Lung (tissue), 12 donors: ENCODE measurements around the gene RIBC2. TPM values are rescaled to one million over a fixed set of nuclear protein-coding genes. Genes with fewer than 3 reads are reported as not detected.

Source experiments
- ATAC-seq: fragments of 200-7000 bp; cut with Tn5 transposase; one replicate; pipeline ENCODE4 v1.9.1; 2020; ENCODE audit warnings: moderate number of reproducible peaks; ENCODE audit not compliant: insufficient read depth, low FRiP score
- DNase-seq, 3 donors: peaks; one replicate each; pipeline ENCODE4 v3.0.0-alpha.2; 2013 to 2017
- H3K27ac ChIP-seq, 2 donors: one replicate each; pipeline ENCODE4 v1.5.1; 2013; ENCODE audit warnings: mild to moderate bottlenecking in 2 of 2, moderate library complexity in 2 of 2, control low read depth in 1 of 2, inconsistent platforms in 1 of 2, low read depth in 1 of 2, low read length in 1 of 2
- H3K27me3 ChIP-seq, 3 donors: one replicate each; pipeline ENCODE4 v1.5.1; 2013; ENCODE audit warnings: low read length in 2 of 3; ENCODE audit not compliant: control insufficient read depth in 3 of 3, insufficient read depth in 3 of 3
- H3K36me3 ChIP-seq, 4 donors: one replicate each; pipeline ENCODE4 v1.5.1; 2013; ENCODE audit warnings: low read length in 4 of 4, mild to moderate bottlenecking in 1 of 4, moderate library complexity in 1 of 4; ENCODE audit not compliant: control insufficient read depth in 4 of 4, insufficient read depth in 4 of 4
- H3K4me1 ChIP-seq, 5 donors: one replicate each; pipeline ENCODE4 v1.5.1; 2013; ENCODE audit warnings: low read length in 5 of 5, mild to moderate bottlenecking in 2 of 5, moderate library complexity in 1 of 5; ENCODE audit not compliant: control insufficient read depth in 5 of 5, insufficient read depth in 5 of 5
- H3K4me3 ChIP-seq: one replicate; pipeline ENCODE4 v1.5.1; 2013; ENCODE audit warnings: mild to moderate bottlenecking, control low read depth, moderate library complexity
- H3K9ac ChIP-seq, 2 donors: one replicate each; pipeline ENCODE4 v1.5.1; 2013; ENCODE audit warnings: low read length in 2 of 2, control low read depth in 1 of 2; ENCODE audit not compliant: insufficient read depth in 1 of 2
- H3K9me3 ChIP-seq, 4 donors: one replicate each; pipeline ENCODE4 v1.5.1; 2013; ENCODE audit warnings: low read length in 3 of 4, mild to moderate bottlenecking in 1 of 4, moderate library complexity in 1 of 4; ENCODE audit not compliant: control insufficient read depth in 4 of 4, insufficient read depth in 3 of 4
- WGBS, 2 donors: extraction: QIAGEN DNeasy Blood & Tissue Kit; methylation state at CpG; one replicate each; pipeline ENCODE4 v1.1.7; 2013; 5-methylcytosine and 5-hydroxymethylcytosine counted together
- polyA plus RNA-seq, 2 donors: library from polyadenylated mRNA; stranded (reverse); fragments of 200-250 nt; gene quantifications; one replicate each; pipeline ENCODE4 v1.2.1, GENCODE V29; 2013
- total RNA-seq, 2 donors: library from RNA; depleted of rRNA in 1 of 2; stranded (reverse); fragments of >200 nt in 1 of 2; gene quantifications; one replicate each; pipeline ENCODE4 v1.2.1, GENCODE V29; 2014 to 2021
- TF ChIP-seq, protein P1 (sequence below): IDR thresholded peaks from 2 replicates; pipeline ENCODE4 v1.5.1; 2012; ENCODE audit warnings: mild to moderate bottlenecking; ENCODE audit errors: control extremely low read depth, extremely low read depth
- donor health status: control.
- donor health status: control.
- donor health status: Bipolar disorder and iron deficiency.
- donor health status: healthy.
- donor health status: DM: yes; HTN: yes; CAD: no.

RIBC2 gene
- total and polyA plus RNA-seq, 4 donors: 2.8 to 8.1 (median 5.7) TPM

DNA sequence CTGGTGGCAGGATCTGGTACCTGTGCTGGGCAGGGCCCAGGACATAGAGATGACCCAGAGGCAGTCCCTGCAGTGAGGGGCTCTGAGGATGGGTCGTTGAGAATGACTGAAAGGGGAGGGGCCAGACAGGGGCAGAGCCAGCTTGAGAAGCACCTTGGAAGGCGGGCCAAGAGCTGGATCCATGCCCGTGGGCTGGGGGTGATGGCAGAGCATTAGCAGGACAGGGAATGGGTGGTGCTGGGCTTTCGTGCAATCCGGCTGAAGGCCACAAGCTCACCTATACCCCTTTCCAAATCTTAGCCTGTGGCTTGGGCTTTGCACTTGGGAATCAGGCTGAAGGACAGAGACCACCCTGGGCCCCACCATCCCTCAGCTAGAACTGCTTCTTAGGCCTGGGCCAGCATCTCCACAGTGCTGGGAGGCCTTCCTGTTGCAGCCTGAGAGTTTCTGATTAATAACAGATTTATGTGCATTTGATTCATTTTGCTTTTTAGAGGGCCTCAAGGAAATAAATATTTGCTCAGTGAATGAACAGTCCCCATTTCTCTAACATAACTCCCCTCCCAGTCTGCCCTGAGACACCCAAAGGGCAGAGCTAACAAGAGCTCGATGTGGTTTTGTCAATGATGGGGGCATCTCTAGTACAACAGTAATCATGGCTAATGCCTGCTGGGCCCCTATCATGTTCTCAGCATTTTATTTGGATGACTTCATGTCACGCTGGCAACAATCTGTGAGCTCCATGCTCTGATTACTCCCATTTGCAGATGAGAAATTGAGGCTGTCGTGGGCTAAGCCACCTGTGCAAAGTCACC is 39.3 kb downstream of the RIBC2 start:
- ATAC-seq: no peak

DNA sequence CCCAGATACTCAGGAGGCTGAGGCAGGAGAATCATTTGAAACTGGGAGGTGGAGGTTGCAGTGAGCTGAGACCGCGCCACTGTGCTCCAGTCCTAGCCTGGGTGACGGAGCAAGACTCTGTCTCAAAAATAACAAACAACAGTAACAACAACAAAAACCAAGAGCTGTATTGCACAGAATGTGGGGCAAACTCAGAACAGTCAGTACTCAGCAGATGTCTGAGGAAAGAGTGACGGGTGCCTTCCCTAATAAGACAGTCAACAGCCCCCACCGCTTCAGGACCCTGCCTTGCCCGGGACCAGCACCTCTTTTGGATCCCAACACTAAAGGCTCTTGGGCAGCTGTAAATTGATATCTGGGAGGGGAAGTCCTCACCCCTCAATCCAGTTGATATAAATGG is 40.3 kb downstream of the RIBC2 start:
- Histone ChIP-seq H3K9ac (no peak overlapping the region), H3K27me3 (no peaks in the 10 kb centered on the region), H3K27ac (no peak overlapping the region), H3K36me3 (no peaks in the 10 kb centered on the region), H3K4me1 (peaks cover 0 to 43% (median 5%) of the 10 kb centered on the region in 5 donors), H3K4me3 (no peak overlapping the region), H3K9me3 (no peaks in the 10 kb centered on the region)
- DNase-seq (no peak), ATAC-seq (no peak)
- 93 to 94% methylated on average over 6 of the region's 6 CpGs for WGBS, 2 donors
- TF ChIP-seq, protein P1, sequence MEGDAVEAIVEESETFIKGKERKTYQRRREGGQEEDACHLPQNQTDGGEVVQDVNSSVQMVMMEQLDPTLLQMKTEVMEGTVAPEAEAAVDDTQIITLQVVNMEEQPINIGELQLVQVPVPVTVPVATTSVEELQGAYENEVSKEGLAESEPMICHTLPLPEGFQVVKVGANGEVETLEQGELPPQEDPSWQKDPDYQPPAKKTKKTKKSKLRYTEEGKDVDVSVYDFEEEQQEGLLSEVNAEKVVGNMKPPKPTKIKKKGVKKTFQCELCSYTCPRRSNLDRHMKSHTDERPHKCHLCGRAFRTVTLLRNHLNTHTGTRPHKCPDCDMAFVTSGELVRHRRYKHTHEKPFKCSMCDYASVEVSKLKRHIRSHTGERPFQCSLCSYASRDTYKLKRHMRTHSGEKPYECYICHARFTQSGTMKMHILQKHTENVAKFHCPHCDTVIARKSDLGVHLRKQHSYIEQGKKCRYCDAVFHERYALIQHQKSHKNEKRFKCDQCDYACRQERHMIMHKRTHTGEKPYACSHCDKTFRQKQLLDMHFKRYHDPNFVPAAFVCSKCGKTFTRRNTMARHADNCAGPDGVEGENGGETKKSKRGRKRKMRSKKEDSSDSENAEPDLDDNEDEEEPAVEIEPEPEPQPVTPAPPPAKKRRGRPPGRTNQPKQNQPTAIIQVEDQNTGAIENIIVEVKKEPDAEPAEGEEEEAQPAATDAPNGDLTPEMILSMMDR: no peak

More for the DNA sequence above, 39.3 kb downstream of the RIBC2 start:
- Histone ChIP-seq H3K27ac (peak overlapping the region in 1 of 2 donors; percentile 15), H3K4me1 (peaks cover 0 to 47% (median 9%) of the 10 kb centered on the region in 5 donors), H3K4me3 (no peak overlapping the region), H3K9ac (no peak overlapping the region), H3K27me3 (no peaks in the 10 kb centered on the region), H3K36me3 (no peaks in the 10 kb centered on the region), H3K9me3 (no peaks in the 10 kb centered on the region)
- WGBS, 2 donors: 67 to 76% methylated on average over 8 of the region's 8 CpGs
- TF ChIP-seq, protein P1: no peak
- no peak for DNase-seq

DNA sequence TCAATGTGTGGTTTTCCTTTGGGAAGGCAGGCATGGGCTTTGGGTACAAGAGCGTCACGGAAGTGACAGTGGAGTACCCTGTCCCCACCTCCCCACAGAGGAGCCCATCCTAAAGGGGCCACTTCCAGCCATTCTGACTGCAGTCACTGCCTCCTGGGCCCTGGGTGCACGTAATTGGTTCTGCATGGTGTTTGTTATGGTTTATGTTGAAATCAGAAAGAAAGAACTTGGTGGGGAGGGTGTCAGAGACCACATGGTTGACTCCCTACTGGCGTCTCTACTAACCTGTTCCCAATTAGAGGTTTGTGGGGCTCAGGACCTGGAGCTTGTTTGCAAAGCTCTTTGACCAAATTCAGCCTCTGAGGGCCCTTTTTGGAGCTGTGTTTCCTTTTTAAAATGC is 40.8 kb downstream of the RIBC2 start:
- Histone ChIP-seq H3K9me3 (no peaks in the 10 kb centered on the region), H3K4me3 (no peak overlapping the region), H3K4me1 (peaks cover 0 to 42% (median 5%) of the 10 kb centered on the region in 5 donors), H3K9ac (no peak overlapping the region), H3K27me3 (no peaks in the 10 kb centered on the region), H3K27ac (no peak overlapping the region), H3K36me3 (no peaks in the 10 kb centered on the region)
- TF ChIP-seq, protein P1: no peak
- 63 to 69% methylated on average over 4 of the region's 4 CpGs for WGBS, 2 donors
- ATAC-seq (no peak), DNase-seq (no peak)
